Muscle of back (tissue), 11 donors: ENCODE measurements around the gene ELMO2. TPM values are rescaled to one million over a fixed set of nuclear protein-coding genes. Genes with fewer than 3 reads are reported as not detected.

Source experiments
- DNase-seq, 3 donors: peaks; one replicate each; pipeline versions ENCODE4 v3.0.0 to v3.0.0-alpha.2; 2013
- polyA plus RNA-seq, 10 donors: library from polyadenylated mRNA; unstranded; fragments of 120-200 nt; gene quantifications; one replicate each; pipeline ENCODE4 v1.2.1, GENCODE V29; 2013; ENCODE audit not compliant: insufficient read length in 10 of 10

Gene ELMO2
- polyA plus RNA-seq, 10 donors, result 33.0 to 48.5 (median 41.1) TPM

- DNase-seq, result no peak
Observed at GRCh38 chr20:46334303-46334904, 72.0 kb downstream of the ELMO2 start.

GRCh38 chr20:46333161-46333991, 73.0 kb downstream of the ELMO2 start:
- DNase-seq, result no peak

GRCh38 chr20:46332373-46333160, 73.8 kb downstream of the ELMO2 start:
- no peak for DNase-seq

GRCh38 chr20:46331611-46332361, 74.6 kb downstream of the ELMO2 start:
- no peak for DNase-seq

DNA sequence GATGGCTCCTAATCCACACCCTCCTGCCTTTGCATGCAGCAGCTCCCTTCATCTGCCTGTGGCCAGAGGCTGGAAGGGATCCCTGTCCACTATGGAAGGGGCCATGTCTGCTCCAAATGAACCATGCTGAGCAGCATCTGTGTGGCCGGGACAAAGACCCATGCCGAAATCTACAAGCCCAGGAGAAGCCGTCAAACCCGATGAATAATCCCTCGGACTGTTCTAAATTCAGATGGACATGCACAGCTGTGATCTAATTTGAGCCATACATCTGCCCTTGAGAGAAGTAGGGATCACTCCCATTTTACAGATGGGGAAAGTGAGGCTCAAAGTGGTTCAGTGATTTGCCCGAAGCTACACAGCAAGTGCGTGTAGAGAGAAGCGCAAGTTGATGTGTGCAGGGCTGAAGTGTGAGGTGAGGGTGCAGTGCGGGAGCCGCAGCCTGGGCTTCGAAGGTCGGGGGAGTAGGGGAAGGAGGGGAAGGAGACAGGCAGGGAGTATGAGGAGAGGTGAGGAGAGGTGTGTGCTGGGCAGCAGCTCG, 75.5 kb downstream of the ELMO2 start:
- no peak for DNase-seq

DNA sequence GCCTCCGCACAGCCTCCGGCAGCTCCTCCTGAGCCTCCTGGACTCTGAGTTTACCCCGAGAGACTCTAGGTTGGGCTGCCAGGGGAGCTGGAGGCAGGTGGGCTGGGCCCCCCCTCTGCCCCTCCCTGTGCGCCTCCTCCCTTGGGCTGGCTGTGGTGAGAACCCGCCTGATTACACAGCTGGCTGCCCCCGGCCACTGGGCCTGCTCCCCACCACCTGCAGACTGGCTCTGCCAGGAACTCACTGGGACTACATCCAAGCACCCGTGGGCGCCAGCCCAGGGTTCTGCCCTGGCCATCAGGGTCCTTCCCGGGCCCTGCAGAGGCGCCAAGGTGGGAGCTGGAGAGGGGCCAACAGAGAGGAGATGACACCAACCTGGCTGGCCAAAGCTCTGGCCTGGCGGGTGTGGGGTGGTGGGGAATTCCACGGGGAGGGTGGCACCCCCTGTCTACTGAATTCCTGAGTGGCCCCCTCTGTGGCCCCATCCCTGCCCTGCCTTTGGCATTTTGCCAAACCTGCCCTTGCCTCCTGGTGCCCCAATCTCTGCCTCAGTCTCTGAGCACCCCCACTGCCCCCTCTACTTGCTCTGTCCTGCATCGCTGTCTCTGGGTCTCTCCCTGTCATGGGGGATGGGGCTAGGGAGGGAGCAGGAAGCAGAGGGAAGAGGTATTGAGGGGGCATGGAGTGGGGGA, 76.2 kb downstream of the ELMO2 start:
- no peak for DNase-seq

GRCh38 chr20:46328200-46328882, 78.1 kb downstream of the ELMO2 start:
- no peak for DNase-seq

GRCh38 chr20:46327557-46327956, 78.9 kb downstream of the ELMO2 start:
- no peak for DNase-seq

DNA sequence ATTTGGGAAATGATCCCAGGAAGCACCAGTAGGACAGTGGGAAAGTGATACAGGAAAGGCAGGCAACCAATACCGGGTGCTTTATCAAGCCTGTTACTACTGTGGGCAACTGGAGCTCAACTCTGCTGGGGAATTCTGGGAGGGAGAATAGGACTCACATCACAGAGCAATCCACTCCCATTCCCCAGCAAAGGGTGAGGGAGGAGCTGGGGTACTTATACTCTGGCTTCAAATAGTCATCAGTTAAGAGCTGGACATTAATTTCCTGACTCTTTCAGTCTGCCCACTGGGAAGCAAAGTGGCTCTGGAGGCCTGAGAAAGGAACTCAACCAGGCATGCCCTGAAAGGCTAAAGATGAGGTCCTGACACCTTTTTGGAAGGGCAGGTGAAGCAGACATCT, 80.6 kb downstream of the ELMO2 start:
- DNase-seq, result no peak

DNA sequence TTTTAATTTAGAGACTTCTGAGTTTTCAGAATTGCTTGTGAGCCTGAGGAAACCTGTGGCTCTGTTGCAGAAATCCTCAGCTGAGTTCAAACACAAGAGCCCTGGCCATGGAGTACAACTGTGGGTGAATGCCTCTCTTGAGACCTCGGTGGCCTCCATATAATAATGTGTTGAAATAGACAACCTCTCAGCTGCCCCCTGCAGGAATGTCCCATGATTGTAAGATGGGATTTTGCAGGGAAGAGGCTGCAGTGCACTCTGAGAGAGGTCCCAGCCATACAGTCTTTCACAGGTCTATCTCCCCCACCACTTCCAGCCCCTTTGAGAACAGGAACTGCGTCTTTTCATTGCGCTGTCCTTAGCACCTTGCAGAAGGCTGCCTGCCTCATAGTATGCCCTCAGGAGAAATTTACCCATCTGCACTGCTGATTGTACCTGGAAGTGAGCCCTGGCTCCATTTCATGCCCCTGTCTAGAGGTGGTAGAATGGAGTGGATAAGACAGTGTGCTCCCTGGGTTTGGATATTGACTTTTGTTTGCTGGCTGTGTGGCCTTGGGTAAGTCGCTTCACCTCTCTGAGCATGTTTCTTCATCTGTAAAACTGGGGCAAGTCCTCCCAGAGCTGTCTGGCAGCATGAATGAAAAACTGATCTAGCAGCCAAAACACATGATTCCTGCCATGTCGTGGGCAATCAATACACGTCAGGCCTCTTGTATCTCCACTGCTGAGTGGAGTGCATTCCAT, 81.3 kb downstream of the ELMO2 start:
- DNase-seq, result no peak

GRCh38 chr20:46324379-46324778, 82.0 kb downstream of the ELMO2 start:
- DNase-seq, result no peak

GRCh38 chr20:46323557-46323956, 82.9 kb downstream of the ELMO2 start:
- DNase-seq, result no peak

DNA sequence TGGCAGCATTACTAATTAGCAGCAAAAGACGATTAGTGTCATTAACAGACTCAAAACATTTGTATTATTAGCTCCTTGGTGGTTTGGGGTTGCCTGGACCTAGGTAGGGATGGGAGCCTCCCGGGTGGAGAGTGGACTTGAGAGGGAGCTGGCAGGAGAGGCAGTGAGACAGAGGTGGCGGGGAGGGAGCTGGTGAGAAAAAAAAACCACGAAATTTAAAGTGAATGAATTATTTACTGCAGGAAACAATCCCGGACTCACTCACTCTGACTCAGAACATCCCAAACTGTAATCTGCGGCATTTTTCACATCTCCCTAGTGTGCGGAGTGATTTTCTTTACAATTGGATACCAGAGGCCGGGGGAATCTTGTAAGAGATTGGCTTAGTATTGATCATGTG, 83.8 kb downstream of the ELMO2 start:
- no peak for DNase-seq

DNA sequence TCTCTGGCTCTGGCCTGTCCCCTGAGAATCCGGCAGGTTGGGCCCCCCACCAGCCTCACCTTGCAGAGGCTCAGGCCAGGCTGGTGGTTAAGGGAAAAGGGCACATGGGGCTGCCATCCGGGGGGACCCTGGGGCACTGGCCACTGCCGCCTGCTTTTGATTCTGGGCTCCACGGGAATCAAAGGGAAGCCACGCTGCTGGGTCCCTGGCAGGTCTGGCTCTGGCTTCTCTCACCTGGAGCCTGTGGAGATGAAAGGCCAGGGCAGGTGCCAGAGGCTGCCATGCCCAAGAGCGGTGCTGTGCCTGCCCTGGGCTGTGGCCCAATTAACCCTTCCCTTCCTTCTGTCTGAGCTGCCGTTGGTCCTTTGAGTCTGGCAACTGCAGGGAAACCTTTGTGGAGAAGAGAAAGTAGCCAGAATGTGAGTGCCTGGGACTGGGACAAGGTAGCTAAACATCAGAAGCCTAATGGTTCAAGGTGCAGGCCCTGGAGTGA, 88.7 kb downstream of the ELMO2 start:
- DNase-seq, result no peak

DNA sequence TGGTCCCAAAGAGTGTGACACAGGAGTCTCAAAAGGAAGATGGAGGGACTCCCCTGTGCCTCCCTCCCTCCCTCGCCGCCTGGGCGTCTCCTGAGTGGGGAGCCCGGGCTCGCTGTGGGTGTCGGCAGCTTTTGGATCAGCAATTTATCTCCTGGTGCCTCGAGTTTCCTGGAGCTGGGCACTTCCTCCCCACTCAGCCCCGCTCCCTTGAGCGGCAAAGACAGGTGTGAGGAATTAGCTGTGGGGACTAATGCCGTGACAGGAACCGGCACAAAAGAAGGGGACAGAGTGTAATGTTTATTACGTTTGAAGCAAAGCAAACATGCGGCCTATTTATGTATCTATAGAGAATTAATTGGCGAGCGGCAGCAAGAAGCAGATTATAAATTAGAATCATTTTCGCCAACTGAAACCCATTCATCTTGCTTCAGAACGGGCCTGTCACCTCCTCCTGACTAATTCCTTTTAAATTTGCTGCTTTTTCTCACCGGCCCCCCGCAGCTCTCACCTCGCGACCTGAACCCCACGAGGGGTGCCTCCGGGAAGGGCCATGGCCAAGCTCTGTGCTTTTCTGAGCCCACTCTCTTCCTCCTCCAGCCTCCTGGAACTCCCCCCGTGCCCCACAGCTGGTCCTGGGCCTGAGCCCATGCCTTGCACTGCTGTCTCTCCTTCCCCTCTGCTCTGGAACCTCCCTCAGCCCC, 89.3 kb downstream of the ELMO2 start:
- peak in 1 of 3 donors; percentile 23 for DNase-seq
